Skeletal muscle tissue (tissue), 4 donors: Measurements from ENCODE around the gene LONRF2. TPM values are rescaled to one million over a fixed set of nuclear protein-coding genes. Genes with fewer than 3 reads are reported as not detected.

Experiments used
- H3K27ac ChIP-seq: one replicate; pipeline ENCODE4 v1.7.0; 2013; ENCODE audit warnings: mild to moderate bottlenecking, low read depth, low read length, inconsistent platforms
- H3K27me3 ChIP-seq, 3 donors: one replicate each; pipeline ENCODE4 v1.7.0; 2013; ENCODE audit warnings: low read length in 3 of 3; ENCODE audit not compliant: control insufficient read depth in 3 of 3, insufficient read depth in 3 of 3
- H3K36me3 ChIP-seq, 3 donors: one replicate each; pipeline ENCODE4 v1.7.0; 2013; ENCODE audit warnings: low read length in 3 of 3; ENCODE audit not compliant: control insufficient read depth in 3 of 3, insufficient read depth in 3 of 3
- H3K4me1 ChIP-seq, 3 donors: one replicate each; pipeline ENCODE4 v1.7.0; 2013; ENCODE audit warnings: low read length in 3 of 3, mild to moderate bottlenecking in 3 of 3; ENCODE audit not compliant: control insufficient read depth in 3 of 3, insufficient read depth in 3 of 3
- H3K4me3 ChIP-seq, 3 donors: one replicate each; pipeline ENCODE4 v1.7.0; 2013; ENCODE audit warnings: low read length in 3 of 3
- H3K9ac ChIP-seq, 3 donors: one replicate each; pipeline ENCODE4 v1.7.0; 2013; ENCODE audit warnings: low read length in 3 of 3, mild to moderate bottlenecking in 3 of 3, moderate library complexity in 2 of 3, low read depth in 1 of 3
- H3K9me3 ChIP-seq, 3 donors: one replicate each; pipeline ENCODE4 v1.7.0; 2013; ENCODE audit warnings: low read length in 3 of 3; ENCODE audit not compliant: control insufficient read depth in 3 of 3
- total RNA-seq: library from RNA; depleted of rRNA; stranded (reverse); fragments of >200 nt; gene quantifications from one replicate; pipeline ENCODE4 v1.2.3, GENCODE V29; 2014
- donor health status: Osteomylitis.

Gene LONRF2
- total RNA-seq, 1 donor from 2014 or later: 1.0 TPM

DNA sequence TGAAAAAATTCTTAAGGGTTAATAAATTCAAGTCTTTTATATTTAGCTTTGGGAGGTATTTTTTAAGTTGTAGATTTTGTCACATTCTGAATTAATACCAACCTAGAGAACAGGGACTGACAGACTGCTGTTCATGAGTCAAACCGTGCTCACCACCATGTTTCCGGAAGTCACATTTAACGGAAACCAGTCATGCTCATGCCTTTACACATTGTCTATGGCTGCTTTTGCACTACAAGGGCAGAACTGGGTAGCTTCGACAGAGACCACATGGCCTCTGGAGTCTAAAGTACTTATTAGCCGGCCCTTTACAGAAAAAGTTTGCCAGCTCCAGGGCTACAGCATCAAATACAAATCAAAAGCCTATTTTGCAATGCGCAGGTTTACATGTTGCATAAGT lies 33.3 kb downstream of the LONRF2 start:
- H3K27ac ChIP-seq: no peak overlapping the region
- no peaks in the 10 kb centered on the region for H3K4me1 ChIP-seq
- no peaks in the 10 kb centered on the region for H3K9me3 ChIP-seq
- no peak overlapping the region for H3K9ac ChIP-seq
- H3K36me3 ChIP-seq: peaks cover 8 to 20% (median 15%) of the 10 kb centered on the region in 3 donors
- H3K4me3 ChIP-seq: no peak overlapping the region
- H3K27me3 ChIP-seq: peaks cover 0 to under 1% (median 0%) of the 10 kb centered on the region in 3 donors

DNA sequence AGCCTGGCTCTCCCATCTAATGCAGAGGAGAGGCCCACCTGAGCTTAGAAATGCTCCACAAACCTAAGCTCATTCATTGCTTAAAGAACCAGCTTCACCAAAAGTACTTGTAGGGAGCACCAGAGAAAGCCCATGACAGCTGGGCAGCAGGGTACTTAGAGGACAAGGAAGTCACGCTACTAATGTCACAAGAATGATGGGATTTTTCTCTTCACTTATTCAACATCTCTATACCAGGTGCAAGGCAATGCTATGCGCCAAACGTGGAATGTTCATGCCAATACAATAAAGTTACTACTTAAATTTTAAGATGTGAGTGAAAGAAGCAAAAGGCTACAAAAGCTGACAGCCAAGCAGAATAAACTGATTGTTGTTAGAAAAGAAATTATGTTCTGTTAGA lies 36.0 kb downstream of the LONRF2 start:
- H3K4me1 ChIP-seq: no peaks in the 10 kb centered on the region
- H3K27ac ChIP-seq: no peak overlapping the region
- no peaks in the 10 kb centered on the region for H3K27me3 ChIP-seq
- H3K9me3 ChIP-seq: no peaks in the 10 kb centered on the region
- H3K9ac ChIP-seq: no peak overlapping the region
- no peak overlapping the region for H3K4me3 ChIP-seq
- peaks cover 7 to 19% (median 16%) of the 10 kb centered on the region in 3 donors for H3K36me3 ChIP-seq

DNA sequence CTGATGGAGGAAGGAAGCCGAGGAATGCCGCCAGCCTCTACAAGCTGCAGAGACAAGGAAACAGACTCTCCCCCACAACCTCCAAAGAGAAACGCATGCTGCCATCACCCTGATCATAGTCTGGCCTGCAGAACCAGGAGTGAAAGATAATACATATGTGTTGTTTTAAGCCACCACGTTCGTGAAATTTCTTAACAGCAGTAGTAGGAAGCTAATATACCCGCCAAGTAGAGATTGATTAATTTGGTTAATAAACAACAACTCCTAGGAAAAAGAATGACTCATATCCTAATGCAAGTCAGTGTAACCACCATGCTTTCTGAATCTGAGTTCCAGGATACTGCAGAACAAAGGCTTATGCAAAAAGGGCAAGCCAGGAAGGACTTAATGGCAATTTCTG lies 36.6 kb downstream of the LONRF2 start:
- Histone ChIP-seq H3K27ac (no peak overlapping the region), H3K4me3 (no peak overlapping the region), H3K27me3 (no peaks in the 10 kb centered on the region), H3K9me3 (no peaks in the 10 kb centered on the region), H3K4me1 (no peaks in the 10 kb centered on the region), H3K36me3 (peaks cover 7 to 19% (median 16%) of the 10 kb centered on the region in 3 donors), H3K9ac (no peak overlapping the region)

DNA sequence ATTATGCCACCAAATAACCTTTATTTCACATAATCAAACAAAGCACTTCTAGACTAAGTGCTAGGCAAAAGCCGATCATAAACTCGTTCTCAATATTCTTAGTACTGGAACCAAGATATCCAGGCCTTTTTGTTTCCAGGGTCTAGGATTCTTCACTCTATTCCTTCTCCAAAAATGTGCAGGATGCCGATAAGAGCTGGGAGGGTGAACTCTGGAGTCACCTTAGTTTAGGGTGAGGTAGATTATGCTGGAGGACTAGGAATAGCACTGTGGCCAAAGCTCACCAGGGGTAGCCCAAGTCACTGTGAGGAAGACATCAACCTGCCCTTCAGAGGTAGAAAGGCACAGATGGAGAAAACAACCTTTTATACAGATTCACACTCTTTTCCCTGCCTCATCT lies 37.3 kb downstream of the LONRF2 start:
- H3K4me3 ChIP-seq: no peak overlapping the region
- no peak overlapping the region for H3K9ac ChIP-seq
- no peaks in the 10 kb centered on the region for H3K9me3 ChIP-seq
- H3K27me3 ChIP-seq: no peaks in the 10 kb centered on the region
- H3K4me1 ChIP-seq: no peaks in the 10 kb centered on the region
- no peak overlapping the region for H3K27ac ChIP-seq
- peaks cover 5 to 19% (median 16%) of the 10 kb centered on the region in 3 donors for H3K36me3 ChIP-seq

DNA sequence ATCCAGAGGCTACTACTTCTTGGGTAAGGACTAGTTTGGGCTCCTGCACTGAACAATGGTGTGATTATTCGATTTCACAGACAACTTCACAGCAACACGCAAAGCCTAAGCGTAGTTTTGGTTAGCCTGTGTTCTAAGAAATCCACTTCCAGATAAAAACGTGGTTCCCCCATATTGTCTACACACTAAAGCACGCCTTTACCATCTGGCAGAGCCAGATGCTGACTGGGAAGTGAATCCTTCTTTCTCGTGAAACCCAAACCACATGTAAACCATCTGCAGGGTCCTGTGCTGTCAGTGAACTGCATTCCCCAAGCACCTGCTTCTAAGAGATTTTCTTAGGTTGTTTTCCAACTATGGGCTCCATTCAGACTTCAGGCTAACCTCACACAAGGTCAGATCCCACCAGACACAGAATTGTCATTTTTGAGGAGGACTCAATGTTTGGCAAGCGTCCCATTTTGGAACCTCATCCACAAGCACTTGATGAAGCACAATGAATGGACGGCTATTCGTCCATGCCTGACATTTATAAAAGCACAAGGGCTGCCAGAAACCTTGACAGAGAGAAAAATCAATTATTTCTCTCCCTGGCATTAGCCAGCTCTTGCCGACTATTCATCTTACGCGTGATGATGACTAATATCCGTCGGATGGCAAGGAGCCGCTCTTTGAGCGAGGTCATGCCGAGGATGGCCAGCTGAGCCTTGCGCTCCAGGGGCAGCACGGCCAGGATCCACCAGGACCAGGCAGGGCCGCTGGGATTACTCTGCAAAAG lies 38.4 kb downstream of the LONRF2 start:
- no peaks in the 10 kb centered on the region for H3K27me3 ChIP-seq
- no peak overlapping the region for H3K4me3 ChIP-seq
- H3K9me3 ChIP-seq: no peaks in the 10 kb centered on the region
- H3K36me3 ChIP-seq: peaks cover 3 to 19% (median 16%) of the 10 kb centered on the region in 3 donors
- H3K9ac ChIP-seq: no peak overlapping the region
- no peaks in the 10 kb centered on the region for H3K4me1 ChIP-seq
- H3K27ac ChIP-seq: no peak overlapping the region

DNA sequence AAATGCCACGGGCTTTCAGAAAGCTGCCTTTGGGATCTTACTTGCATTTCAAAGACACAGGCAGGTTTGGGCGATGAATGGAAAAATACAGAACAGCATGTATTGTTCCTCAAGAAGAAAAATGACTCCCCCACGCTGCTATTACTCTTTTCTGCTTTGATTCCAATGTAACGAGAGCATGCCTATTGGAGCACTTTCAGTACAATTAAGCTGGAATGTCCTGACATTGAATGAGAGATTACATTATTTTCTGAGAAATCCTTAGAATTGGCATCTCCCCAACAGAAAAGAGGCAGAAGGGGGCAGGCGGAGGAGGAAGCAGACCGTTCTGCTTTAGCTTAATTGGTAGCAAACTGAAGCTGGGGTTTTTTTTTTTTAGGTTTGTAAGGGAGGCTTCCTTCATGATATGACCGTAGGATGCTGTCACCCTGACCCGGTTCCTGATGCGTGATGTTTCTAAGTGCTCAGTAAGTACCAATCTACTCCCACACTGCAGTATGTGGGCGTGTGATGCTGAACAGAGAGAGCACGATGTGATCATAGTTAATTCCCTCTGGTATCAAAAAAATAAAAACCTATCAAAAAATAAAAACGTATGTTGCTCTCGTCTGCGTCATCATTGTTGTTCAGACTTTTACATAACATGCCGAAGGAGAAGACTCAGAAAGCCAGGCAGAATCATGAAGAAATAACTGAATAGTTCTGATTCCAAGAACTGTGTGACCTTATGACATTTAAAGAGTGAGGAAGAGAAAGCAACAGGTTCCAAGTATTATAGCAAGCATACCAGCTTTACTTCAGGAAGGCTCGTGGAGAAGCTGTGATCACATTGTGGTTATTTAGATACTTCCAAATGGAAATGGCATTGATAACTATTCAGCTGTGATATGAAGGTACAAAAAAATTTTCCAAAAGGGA lies 40.5 kb downstream of the LONRF2 start:
- no peak overlapping the region for H3K27ac ChIP-seq
- no peak overlapping the region for H3K4me3 ChIP-seq
- H3K27me3 ChIP-seq: no peaks in the 10 kb centered on the region
- H3K9me3 ChIP-seq: no peaks in the 10 kb centered on the region
- H3K4me1 ChIP-seq: no peaks in the 10 kb centered on the region
- H3K36me3 ChIP-seq: peaks cover 3 to 17% (median 14%) of the 10 kb centered on the region in 3 donors
- no peak overlapping the region for H3K9ac ChIP-seq

DNA sequence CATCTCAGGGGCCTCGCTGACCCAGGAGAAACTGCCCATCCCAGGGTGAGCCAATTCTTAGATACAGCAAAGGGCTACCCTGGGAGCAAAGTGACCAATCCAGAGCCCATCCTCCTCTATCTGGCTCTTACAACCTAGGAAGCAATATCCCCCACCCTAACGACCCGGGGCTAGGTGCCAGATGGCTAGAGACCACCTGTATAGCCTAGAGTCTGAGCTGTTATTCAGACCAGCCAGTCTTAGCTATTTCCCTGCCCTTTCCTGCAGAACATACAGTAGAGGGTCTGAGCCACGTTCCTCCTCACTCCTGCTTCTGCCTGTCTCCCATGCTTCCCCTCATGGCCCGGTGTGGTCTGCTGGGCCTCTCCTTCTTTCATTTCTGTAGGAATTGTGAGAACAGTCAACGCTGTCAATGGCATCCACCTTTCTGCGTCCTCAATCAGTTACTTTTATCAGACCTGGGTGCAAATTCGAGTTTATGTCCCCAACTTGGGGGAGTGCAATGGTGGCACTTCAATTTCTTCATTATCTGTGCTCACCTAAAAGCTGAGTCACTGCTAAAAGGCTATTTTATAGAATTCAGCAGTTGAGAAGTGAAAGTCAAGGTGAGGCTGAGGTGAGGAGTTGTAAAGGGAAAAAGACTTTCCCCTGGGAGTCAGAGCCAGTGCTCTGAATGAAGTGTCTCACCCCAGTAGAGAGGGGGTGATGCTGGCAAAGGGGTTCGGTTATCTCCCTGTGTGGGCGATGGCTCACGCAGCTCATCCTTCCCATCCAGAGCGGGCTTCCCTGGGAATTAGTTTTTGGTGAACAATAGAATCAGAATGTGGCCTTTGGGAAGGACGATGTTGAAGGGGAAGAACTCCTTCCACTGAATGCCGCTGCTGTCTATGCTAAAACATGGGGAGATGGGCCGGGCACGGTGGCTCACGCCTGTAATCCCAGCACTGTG lies 42.4 kb downstream of the LONRF2 start:
- H3K27ac ChIP-seq: no peak overlapping the region
- no peaks in the 10 kb centered on the region for H3K27me3 ChIP-seq
- H3K9me3 ChIP-seq: no peaks in the 10 kb centered on the region
- H3K36me3 ChIP-seq: peaks cover 5 to 9% (median 6%) of the 10 kb centered on the region in 3 donors
- H3K4me3 ChIP-seq: no peak overlapping the region
- no peaks in the 10 kb centered on the region for H3K4me1 ChIP-seq
- no peak overlapping the region for H3K9ac ChIP-seq

DNA sequence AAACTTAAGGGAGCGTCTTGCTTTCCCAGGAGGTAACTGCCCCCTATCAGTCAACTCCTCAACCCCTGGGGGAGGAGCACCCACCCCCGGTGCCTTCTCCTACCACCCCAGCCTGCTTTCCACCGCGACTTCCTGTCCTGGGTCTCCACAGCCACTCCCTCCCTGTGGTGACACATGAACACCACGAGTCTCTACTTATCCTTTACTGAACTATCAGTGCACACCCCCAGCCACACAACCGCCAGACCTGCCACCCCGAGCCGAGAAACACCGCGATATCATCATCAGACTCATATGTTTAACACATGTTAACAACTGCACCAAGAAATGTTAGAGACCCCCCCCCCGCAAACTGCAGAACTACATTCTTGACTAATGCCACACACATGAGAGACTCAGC lies 43.3 kb downstream of the LONRF2 start:
- H3K9me3 ChIP-seq: no peaks in the 10 kb centered on the region
- peaks cover 3 to 11% (median 4%) of the 10 kb centered on the region in 3 donors for H3K36me3 ChIP-seq
- no peaks in the 10 kb centered on the region for H3K27me3 ChIP-seq
- H3K4me3 ChIP-seq: no peak overlapping the region
- H3K27ac ChIP-seq: no peak overlapping the region
- no peaks in the 10 kb centered on the region for H3K4me1 ChIP-seq
- no peak overlapping the region for H3K9ac ChIP-seq

DNA sequence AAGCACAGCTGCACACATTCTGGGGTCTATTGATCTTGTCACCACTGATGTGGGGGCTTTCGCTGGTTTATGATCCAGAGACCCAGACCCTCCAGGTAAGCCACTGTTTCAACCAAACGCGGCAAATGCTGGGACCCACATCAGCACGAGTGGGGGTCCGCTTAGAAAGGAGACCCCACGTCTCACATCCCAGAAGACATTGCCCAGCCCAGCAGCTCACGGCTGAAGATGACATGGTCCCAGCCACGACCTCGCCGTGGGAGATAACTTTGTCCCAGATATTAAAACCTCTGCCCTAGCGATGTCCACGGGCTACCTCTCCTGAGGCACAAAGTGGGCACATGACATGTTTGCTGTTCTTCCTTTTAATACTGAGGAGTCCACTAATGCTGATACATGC lies 43.8 kb downstream of the LONRF2 start:
- H3K36me3 ChIP-seq: peaks cover 0 to 8% (median 0%) of the 10 kb centered on the region in 3 donors
- no peak overlapping the region for H3K27ac ChIP-seq
- H3K4me3 ChIP-seq: no peak overlapping the region
- no peak overlapping the region for H3K9ac ChIP-seq
- H3K9me3 ChIP-seq: no peaks in the 10 kb centered on the region
- no peaks in the 10 kb centered on the region for H3K4me1 ChIP-seq
- H3K27me3 ChIP-seq: no peaks in the 10 kb centered on the region
